GM19023 (cell line): ENCODE results near the gene KIF5C.

ENCODE experiments used
- ATAC-seq: cut with Tn5 transposase; IDR thresholded peaks from one replicate; pipeline ENCODE4 v1.9.1; 2021; ENCODE audit warnings: mild to moderate bottlenecking, moderate library complexity; ENCODE audit not compliant: unreplicated experiment

The KIF5C gene

DNA sequence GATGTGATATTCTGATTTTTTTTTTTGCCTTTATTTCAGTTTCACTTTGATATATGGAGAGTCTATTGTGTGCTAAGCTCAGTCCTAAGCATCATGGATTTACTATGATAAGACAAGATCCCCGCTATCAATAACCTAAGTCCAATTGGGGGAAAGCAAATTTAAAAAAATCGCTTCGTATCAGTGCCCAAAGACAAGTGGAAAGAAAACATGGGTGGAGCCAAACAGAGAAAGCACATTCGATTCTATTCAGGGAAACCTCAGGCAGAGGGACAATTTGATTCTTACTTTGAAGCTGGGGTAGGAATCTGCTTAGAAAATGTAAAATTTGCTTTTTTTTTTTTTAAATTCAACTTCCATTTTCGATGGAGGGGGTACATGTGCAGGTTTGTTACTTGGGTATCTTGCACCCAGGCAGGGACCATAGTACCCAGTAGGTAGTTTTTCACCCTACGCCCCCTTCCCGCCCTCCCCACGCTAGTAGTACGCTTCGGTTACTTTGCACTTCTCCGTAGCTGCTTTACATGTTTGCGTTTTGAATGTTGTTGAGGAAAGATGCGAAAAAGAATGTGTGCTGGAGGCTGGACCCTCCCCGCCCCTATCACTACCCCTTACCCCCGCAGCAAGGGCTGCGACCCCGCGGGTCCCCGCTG is 12.4 kb downstream of the KIF5C start:
- ATAC-seq, result no peak

DNA sequence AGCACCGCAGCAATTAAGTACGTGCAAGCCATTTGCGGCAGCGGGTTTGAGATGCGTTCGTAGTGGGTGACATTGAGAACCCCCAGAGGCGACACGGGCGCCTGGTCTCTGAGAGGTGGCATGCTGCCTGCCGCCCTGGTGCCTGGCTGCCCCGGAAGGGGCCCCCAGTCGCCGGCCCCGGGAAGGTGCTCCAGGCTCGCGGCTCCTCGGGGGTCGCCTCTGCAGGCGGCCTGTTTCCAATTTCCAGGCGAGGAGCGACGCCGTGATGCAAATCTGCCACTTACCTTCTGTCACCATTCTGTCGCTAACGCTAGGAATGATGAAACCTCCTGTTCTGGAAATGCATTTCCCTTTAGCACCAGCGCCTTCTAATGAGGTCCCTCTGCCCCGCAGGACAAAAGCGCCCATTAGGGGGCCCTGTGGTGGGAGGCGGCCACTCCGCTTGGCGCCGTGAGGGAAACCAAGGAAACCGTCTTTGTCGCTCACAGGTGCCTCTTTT is 13.0 kb downstream of the KIF5C start:
- ATAC-seq, result no peak

DNA sequence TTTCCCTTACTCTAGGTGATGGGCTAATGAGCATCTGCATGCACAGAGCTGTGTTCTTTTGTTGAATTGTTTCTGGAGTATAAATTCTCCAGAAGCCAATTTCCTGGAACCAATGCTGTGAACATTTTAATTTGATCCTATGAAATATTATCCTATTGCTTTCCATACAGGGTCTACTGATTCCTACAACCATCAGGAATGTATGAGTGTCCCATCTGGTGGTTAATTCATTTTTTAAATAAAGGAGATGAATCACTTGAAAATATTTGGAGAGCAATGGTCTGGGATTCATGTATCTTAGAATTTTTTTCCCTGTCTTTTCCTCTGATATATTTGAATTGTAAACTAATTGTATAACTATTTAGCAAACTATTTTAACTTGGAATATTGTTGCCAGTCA is 14.0 kb downstream of the KIF5C start:
- no peak for ATAC-seq

DNA sequence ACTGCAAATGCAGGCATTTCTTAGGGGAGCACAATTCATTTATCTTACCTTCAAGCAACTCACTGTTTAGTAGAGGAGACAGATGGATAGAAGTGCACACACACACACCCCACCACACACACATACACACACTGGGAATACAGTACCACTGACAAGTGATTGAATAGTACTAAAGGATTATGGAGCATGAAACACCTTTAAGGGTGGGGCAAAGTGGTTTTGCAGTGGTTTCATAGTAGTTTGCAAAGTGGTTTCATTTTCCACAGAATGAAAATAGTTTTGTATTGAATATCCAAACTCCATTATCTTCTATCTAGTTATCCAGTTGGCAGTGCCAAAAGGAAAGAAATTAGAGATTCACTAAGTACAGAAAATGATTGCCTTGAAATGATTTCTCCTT is 18.9 kb downstream of the KIF5C start:
- no peak for ATAC-seq

DNA sequence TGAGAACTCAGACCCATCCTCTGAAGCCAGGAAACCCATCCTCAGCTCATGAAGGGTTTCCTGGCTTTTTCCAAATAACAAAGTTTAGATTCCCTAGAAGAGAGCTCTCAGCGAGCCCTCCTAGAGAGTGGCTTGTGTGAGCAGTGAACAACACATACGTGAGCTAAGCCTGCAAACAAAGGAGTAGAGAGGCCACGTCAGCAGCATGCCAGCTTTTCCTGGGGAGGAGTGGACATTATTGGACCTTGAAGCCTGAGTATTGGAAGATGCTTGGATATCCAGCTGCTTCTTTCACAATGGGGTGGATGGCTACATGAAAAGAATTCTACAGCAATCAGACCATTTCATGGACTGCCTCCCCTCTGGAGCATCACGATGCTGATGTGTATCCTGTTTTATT is 21.1 kb downstream of the KIF5C start:
- no peak for ATAC-seq

- no peak for ATAC-seq
These were observed 24.8 kb downstream of the KIF5C start for GRCh38 chr2:148899638-148900318.

DNA sequence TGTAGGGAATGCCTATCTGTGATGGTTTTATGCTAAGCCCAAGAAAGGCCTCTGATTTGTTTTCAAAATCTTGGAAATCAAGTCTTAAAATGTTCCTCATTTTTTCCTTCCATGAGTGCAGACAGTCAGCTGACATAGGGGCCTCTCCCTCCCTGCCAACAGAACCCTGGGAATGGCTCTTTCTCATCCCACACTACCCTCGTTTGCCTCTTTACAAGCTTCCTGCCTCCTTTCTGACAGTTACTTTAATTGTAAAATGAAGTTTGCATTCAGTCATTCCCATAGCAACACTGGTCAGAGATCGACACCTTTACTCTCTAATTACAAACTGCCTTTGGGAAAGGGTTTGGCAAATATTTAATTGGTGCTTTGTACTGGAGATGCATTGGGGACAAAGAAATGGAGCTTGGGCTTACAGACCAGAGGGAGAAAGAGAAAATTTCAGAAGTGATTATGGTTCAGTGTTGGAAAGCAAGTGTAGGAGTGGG is 25.4 kb downstream of the KIF5C start:
- ATAC-seq, result no peak

GRCh38 chr2:148901142-148901541 is 26.1 kb downstream of the KIF5C start:
- ATAC-seq, result no peak

DNA sequence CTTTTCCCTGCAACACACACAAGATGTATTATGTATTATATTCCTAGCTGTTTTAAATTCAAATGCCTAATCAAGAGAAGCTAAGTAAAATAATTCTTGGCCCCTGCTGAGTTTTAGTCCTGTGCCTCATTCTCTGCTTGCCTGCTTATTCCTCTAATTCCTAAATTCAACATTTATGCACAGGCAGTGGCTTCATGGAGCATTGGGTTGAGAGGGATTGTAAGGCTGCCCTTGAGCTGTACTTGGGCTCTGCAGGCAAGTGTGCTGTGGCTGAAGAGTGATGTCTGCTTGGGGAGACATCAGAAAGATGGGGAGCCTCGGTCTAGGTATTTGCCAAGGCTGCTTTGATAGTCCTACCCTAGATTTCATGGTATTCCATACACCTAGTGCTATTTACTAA is 27.8 kb downstream of the KIF5C start:
- ATAC-seq, result no peak

- ATAC-seq, result no peak
These were observed 28.3 kb downstream of the KIF5C start for GRCh38 chr2:148903294-148903693.

GRCh38 chr2:148903979-148904378 is 29.0 kb downstream of the KIF5C start:
- ATAC-seq, result no peak

- ATAC-seq, result no peak
These were observed 31.1 kb downstream of the KIF5C start for GRCh38 chr2:148906124-148906523.

- ATAC-seq, result no peak
These were observed 32.2 kb downstream of the KIF5C start for GRCh38 chr2:148907085-148907785.

DNA sequence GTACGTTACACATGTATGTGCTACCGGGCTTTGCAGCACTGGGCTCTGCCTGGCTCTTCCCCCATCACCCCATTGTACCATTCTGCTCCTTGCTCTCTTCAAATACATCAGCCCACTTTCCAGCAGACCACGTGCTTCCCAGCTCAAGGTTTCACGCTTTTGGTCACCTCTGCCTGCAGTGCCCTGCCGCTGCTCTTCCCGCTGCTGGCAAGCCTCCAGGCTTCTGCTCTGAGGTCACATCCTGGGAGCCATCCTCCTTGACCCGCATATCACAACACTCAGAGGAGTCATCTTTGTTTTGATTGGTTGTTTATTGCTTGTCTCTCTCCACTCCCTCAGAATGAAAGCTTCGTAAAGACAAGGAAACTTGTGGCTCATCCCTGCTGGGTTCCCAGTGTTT is 34.1 kb downstream of the KIF5C start:
- no peak for ATAC-seq

GRCh38 chr2:148913061-148913460 is 38.0 kb downstream of the KIF5C start:
- ATAC-seq, result no peak

DNA sequence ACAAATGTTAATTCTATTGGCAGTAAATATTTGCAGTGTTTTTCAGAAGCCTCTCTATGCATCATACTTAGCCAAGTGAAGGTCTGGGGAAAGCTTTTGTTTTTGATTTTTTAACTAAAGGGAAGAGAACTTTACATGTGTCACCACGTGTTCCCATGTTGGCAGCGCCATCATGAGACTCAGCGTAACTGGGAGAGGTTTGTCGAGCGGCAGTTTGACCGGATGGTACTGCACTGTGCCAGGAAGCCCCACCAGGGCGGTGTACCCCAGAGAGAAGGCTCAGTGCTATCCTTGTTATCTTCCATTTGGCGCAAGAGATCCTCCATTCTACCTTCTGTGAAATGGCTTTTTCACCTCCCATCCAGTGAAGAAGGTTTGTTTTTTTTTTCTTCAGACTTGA is 38.5 kb downstream of the KIF5C start:
- no peak for ATAC-seq

DNA sequence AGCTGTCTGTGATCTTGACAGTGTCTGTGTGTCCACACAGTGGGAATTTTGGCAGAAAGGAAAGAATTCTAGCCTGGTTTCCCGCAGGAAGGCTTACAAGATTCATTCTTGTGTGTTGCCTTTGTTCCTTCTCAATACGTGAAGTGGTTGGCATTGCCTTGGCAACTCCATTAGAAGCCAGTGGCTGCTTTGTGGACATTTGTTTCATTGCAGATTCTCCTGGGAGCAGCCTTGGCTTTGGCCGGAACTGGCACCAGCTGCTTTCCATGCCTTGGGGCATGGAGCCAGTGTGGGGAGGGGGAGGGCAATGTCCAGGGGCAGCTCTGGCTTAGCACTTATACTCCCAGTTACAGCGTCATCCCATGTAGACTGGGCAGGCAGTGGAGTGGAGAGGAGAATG is 39.4 kb downstream of the KIF5C start:
- no peak for ATAC-seq

DNA sequence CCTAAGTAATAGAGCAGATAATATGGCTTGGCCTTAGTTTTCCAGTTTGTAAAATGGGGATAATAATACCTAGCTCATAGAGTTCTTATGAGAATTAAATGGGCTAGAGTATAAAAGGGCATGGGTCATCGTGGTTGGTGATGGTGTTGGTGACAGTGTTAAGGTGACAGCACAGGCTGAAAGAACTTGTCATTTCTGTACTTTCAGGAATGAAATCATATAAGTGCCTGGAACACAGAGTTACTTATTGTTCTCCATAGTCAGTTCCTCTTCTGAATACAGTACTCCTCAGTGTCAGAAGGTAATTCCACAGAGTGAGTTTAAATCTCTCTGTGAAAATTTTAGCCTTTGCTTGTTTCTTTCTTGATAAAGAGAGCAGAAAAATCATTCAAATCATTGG is 42.4 kb downstream of the KIF5C start:
- no peak for ATAC-seq

DNA sequence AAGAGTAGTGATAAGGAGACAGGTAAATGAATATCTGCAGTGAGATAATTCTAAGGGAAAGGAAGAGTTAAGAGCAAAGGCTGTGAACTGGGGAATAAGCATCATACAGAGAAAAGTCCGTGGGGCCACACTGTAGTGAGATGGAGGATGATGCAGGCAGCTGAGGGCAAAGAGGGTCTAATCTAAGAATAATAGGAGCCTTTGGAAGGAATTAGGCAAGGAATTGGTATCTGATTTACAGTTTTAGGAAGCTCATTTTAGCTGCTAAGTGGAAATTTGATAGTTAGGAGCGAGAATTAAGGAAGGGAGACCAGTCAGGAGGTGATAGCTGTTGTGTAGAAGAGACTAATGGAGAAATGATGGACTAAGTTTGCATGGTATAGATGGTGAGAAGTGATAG is 43.5 kb downstream of the KIF5C start:
- ATAC-seq, result no peak

- ATAC-seq, result no peak
These were observed 45.5 kb downstream of the KIF5C start for GRCh38 chr2:148920559-148920958.

DNA sequence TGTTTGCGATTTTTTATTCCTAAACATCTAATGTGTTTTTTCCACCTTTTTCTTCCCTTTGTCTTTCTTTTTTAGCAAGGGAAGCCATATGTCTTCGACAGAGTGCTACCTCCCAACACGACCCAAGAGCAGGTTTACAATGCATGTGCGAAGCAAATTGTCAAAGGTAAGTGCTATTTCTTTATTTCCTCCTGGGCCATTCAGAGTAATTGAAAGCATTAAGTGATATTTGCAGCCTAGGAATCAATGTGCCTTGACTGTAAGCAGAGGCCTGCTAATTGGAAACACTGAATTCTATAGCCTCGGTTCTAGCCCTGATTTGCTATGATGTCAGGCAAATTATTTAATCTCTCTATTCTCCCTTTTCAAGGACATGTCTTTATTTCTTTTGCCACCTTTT is 47.0 kb downstream of the KIF5C start:
- no peak for ATAC-seq
